HCT116 (cell line): ENCODE results near the gene IGFBP6. TPM values are rescaled to one million over a fixed set of nuclear protein-coding genes. Genes with fewer than 3 reads are reported as not detected.

ENCODE experiments used
- ATAC-seq: fragments of 200-7000 bp; cut with Tn5 transposase; 2 replicates; pipeline ENCODE4 v1.9.1; 2020; ENCODE audit warnings: mild to moderate bottlenecking, moderate library complexity
- BruUV-seq: library from RNA; stranded (reverse); fragments of 400-500 nt; replicated peaks from 2 replicates; lab custom pipeline; 2021; lab: Mats Ljungman, UMichigan
- CTCF ChIA-PET: fragments of 300-600 bp; sonication (Branson Sonifier 250); formaldehyde crosslinking; loops from one replicate; lab custom pipeline; 2021; ENCODE audit warnings: antibody characterized with exemption; lab: Charles Lee
- POLR2A ChIA-PET: fragments of 300-600, 350-600 bp; sonication (Branson Sonifier 250); formaldehyde crosslinking; loops from one replicate; lab custom pipeline; 2021; ENCODE audit warnings: antibody characterized with exemption; lab: Charles Lee
- RAD21 ChIA-PET, 2 experiments: fragments of 300-600 bp; sonication (Branson Sonifier 250); formaldehyde crosslinking; loops; one replicate each; lab custom pipeline; 2023; ENCODE audit warnings: low total read pairs in 2 of 2; ENCODE audit not compliant: uncharacterized antibody in 2 of 2, unreplicated experiment in 2 of 2, low non-redundant PET in 1 of 2; lab: Charles Lee
- DNase-seq: peaks from one replicate; pipeline ENCODE4 v3.0.0-alpha.2; 2010; ENCODE audit warnings: low read depth, low spot score
- H2AFZ ChIP-seq: fragments of 200-600 bp; shearing (Covaris generic), sonication (generic); 2 replicates; pipeline ENCODE4 v1.6.1; 2017; ENCODE audit warnings: low read depth, mixed run types, mixed read lengths, antibody characterized with exemption, low read length; ENCODE audit not compliant: poor library complexity, severe bottlenecking
- H3K27ac ChIP-seq: 2 replicates; pipeline ENCODE4 v1.5.1; 2012; ENCODE audit warnings: low read depth, low read length
- H3K27me3 ChIP-seq: fragments of 200-600 bp; sonication (generic); 2 replicates; pipeline ENCODE4 v1.6.1; 2016; ENCODE audit warnings: mixed run types, low read length, mixed read lengths; ENCODE audit not compliant: insufficient read depth
- H3K36me3 ChIP-seq, 2 experiments: fragments of 200-500 bp in 1 of 2; fragments of 200-600 bp in 1 of 2; sonication (Bioruptor generic) in 1 of 2; sonication (generic) in 1 of 2; 2 replicates each; pipeline versions ENCODE4 v1.5.1 to v1.6.1; 2014 to 2016; ENCODE audit warnings: low read length in 2 of 2, inconsistent platforms in 1 of 2, mixed read lengths in 1 of 2, mixed run types in 1 of 2; ENCODE audit not compliant: insufficient read depth in 2 of 2, control insufficient read depth in 1 of 2
- H3K4me1 ChIP-seq, 2 experiments: fragments of 200-600 bp in 1 of 2; sonication (generic) in 1 of 2; 2 replicates each; pipeline versions ENCODE4 v1.5.1 to v1.6.1; 2012 to 2017; ENCODE audit warnings: low read length in 2 of 2, inconsistent platforms in 1 of 2, mild to moderate bottlenecking in 1 of 2, mixed read lengths in 1 of 2, mixed run types in 1 of 2, moderate library complexity in 1 of 2; ENCODE audit not compliant: insufficient read depth in 2 of 2, control insufficient read depth in 1 of 2
- H3K4me2 ChIP-seq: fragments of 200-600 bp; sonication (generic); 2 replicates; pipeline ENCODE4 v1.6.1; 2017; ENCODE audit warnings: mixed run types, low read length, mixed read lengths
- H3K4me3 ChIP-seq, 2 experiments: fragments of 200-600 bp in 1 of 2; sonication (generic) in 1 of 2; replicated peaks in 1 of 2; 2 replicates each; pipeline ENCODE4 v1.5.1; 2011 to 2016; ENCODE audit warnings: low read length in 2 of 2, control low read depth in 1 of 2, low read depth in 1 of 2, mild to moderate bottlenecking in 1 of 2, mixed read lengths in 1 of 2, mixed run types in 1 of 2
- H3K79me2 ChIP-seq: fragments of 200-600 bp; sonication (generic); 2 replicates; pipeline ENCODE4 v1.6.1; 2017; ENCODE audit warnings: mild to moderate bottlenecking, mixed run types, low read length, moderate library complexity, mixed read lengths; ENCODE audit not compliant: insufficient read depth
- H3K9ac ChIP-seq: fragments of 200-600 bp; sonication (generic); 2 replicates; pipeline ENCODE4 v1.6.1; 2016; ENCODE audit warnings: low read length, mixed read lengths
- H3K9me2 ChIP-seq: fragments of 200-600 bp; sonication (generic), shearing (Covaris generic); 2 replicates; pipeline ENCODE4 v1.6.1; 2017; ENCODE audit warnings: mixed run types, mild to moderate bottlenecking, moderate library complexity; ENCODE audit not compliant: insufficient read depth
- H3K9me3 ChIP-seq, 2 experiments: fragments of 200-500 bp in 1 of 2; fragments of 200-600 bp in 1 of 2; sonication (Bioruptor generic) in 1 of 2; sonication (generic) in 1 of 2; 2 replicates each; pipeline ENCODE4 v1.6.1; 2014 to 2017; ENCODE audit warnings: low read length in 2 of 2, mixed read lengths in 2 of 2, inconsistent platforms in 1 of 2, low read depth in 1 of 2, mild to moderate bottlenecking in 1 of 2, mixed run types in 1 of 2, moderate library complexity in 1 of 2; ENCODE audit not compliant: control insufficient read depth in 1 of 2, insufficient read depth in 1 of 2
- H4K20me1 ChIP-seq: fragments of 200-600 bp; sonication (generic), shearing (Covaris generic); 2 replicates; pipeline ENCODE4 v1.6.1; 2017; ENCODE audit warnings: mixed run types, mild to moderate bottlenecking, moderate library complexity; ENCODE audit not compliant: insufficient read depth
- ATF3 ChIP-seq: IDR thresholded peaks from 2 replicates; pipeline ENCODE4 v1.6.1; 2012
- ELF1 ChIP-seq: IDR thresholded peaks from 2 replicates; pipeline ENCODE4 v1.6.1; 2012; ENCODE audit warnings: low read depth, borderline replicate concordance
- EZH2phosphoT487 ChIP-seq: fragments of 200-600 bp; IDR thresholded peaks from 2 replicates; pipeline ENCODE4 v1.6.1; 2018; ENCODE audit warnings: antibody characterized with exemption, borderline replicate concordance
- POLR2AphosphoS5 ChIP-seq: IDR thresholded peaks from 2 replicates; pipeline ENCODE4 v1.6.1; 2011; ENCODE audit warnings: mild to moderate bottlenecking, low read depth, low read length, moderate library complexity
- REST ChIP-seq: IDR thresholded peaks from 2 replicates; pipeline ENCODE4 v1.6.1; 2012; ENCODE audit warnings: low read depth
- SIN3A ChIP-seq: IDR thresholded peaks from 2 replicates; pipeline ENCODE4 v1.6.1; 2012; ENCODE audit warnings: low read depth
- TCF7L2 ChIP-seq: IDR thresholded peaks from 2 replicates; pipeline ENCODE4 v1.7.0; 2011; ENCODE audit warnings: borderline replicate concordance, inconsistent platforms; ENCODE audit not compliant: insufficient read depth, insufficient read length; ENCODE audit errors: extremely low read depth
- YY1 ChIP-seq: IDR thresholded peaks from 2 replicates; pipeline ENCODE4 v1.6.1; 2011; ENCODE audit warnings: low read length, low read depth, moderate library complexity, mild to moderate bottlenecking; ENCODE audit not compliant: insufficient replicate concordance; ENCODE audit errors: extremely low read depth
- ZBTB33 ChIP-seq: IDR thresholded peaks from 2 replicates; pipeline ENCODE4 v1.6.1; 2011; ENCODE audit warnings: mild to moderate bottlenecking, low read length, moderate library complexity; ENCODE audit not compliant: insufficient replicate concordance; ENCODE audit errors: extremely low read depth
- intact Hi-C: fragments of 100-400 bp; cut with micrococcal nuclease; formaldehyde crosslinking; loops from 2 replicates; pipeline ENCODE4 v1.10.0; 2022
- total RNA-seq: library from RNA; stranded (reverse); gene quantifications from one replicate; pipeline ENCODE4 v1.2.1, GENCODE V29; 2021; ENCODE audit not compliant: unreplicated experiment

IGFBP6 gene
- total RNA-seq, 1 experiment from 2014 or later, result 83.4 TPM

- CTCF ChIA-PET, result no interaction called here
- RAD21 ChIA-PET, result no interaction called here
- TF ChIP-seq EZH2phosphoT487 (no peak), TCF7L2 (no peak), SIN3A (no peak), REST (no peak), ZBTB33 (no peak), YY1 (no peak), ELF1 (no peak), ATF3 (no peak), POLR2AphosphoS5 (no peak)
- Histone ChIP-seq H3K9me3 (no peaks in the 10 kb centered on the region), H3K4me2 (no peak overlapping the region), H3K36me3 (no peaks in the 10 kb centered on the region), H2AFZ (no peak overlapping the region), H3K9ac (no peak overlapping the region), H3K9me2 (no peaks in the 10 kb centered on the region), H3K27me3 (no peaks in the 10 kb centered on the region), H3K27ac (no peak overlapping the region), H3K4me1 (no peaks in the 10 kb centered on the region), H3K79me2 (no peaks in the 10 kb centered on the region), H3K4me3 (no peak overlapping the region), H4K20me1 (no peaks in the 10 kb centered on the region)
- no peak for ATAC-seq
- no peak for DNase-seq
- POLR2A ChIA-PET, result no interaction called here
- no TSS peak for BruUV-seq
- intact Hi-C loops, result no loop called here
Observed at GRCh38 chr12:53147181-53147580, 49.7 kb downstream of the IGFBP6 start.
